Spinal cord (tissue), 10 donors: Measurements from ENCODE around the gene ARHGEF12. TPM values are rescaled to one million over a fixed set of nuclear protein-coding genes. Genes with fewer than 3 reads are reported as not detected.
A peak's percentile ranks its signal among the peaks of the same experiment; 100 is the strongest.

ENCODE experiments used
- DNase-seq, 6 donors: peaks; one replicate each; pipeline versions ENCODE4 v3.0.0 to v3.0.0-alpha.2; 2013 to 2015; ENCODE audit warnings: low spot score in 6 of 6, low read depth in 4 of 6
- H3K27ac ChIP-seq: one replicate; pipeline ENCODE4 v1.5.1; 2013; ENCODE audit warnings: low read depth, low read length, control low read depth
- H3K27me3 ChIP-seq: one replicate; pipeline ENCODE4 v1.6.1; 2013; ENCODE audit warnings: low read length; ENCODE audit not compliant: control insufficient read depth, insufficient read depth
- H3K36me3 ChIP-seq: one replicate; pipeline ENCODE4 v1.6.1; 2013; ENCODE audit warnings: low read length; ENCODE audit not compliant: control insufficient read depth, insufficient read depth
- H3K4me1 ChIP-seq: one replicate; pipeline ENCODE4 v1.6.1; 2013; ENCODE audit warnings: low read length; ENCODE audit not compliant: control insufficient read depth, insufficient read depth
- H3K4me3 ChIP-seq: one replicate; pipeline ENCODE4 v1.5.1; 2013; ENCODE audit warnings: low read depth, low read length, control low read depth
- H3K9me3 ChIP-seq: one replicate; pipeline ENCODE4 v1.6.1; 2013; ENCODE audit warnings: low read length; ENCODE audit not compliant: control insufficient read depth, insufficient read depth
- WGBS: methylation state at CpG from one replicate; pipeline ENCODE4 v1.1.5; 2013; ENCODE audit warnings: missing lambda C conversion rate; ENCODE audit not compliant: insufficient coverage; 5-methylcytosine and 5-hydroxymethylcytosine counted together
- polyA plus RNA-seq, 2 donors: library from polyadenylated mRNA; unstranded; fragments of 120-200 nt; gene quantifications; one replicate each; pipeline ENCODE4 v1.2.1, GENCODE V29; 2013; ENCODE audit not compliant: insufficient read length in 2 of 2
- total RNA-seq, 2 donors: library from RNA; depleted of rRNA in 1 of 2; stranded (reverse); fragments of 120-200 nt in 1 of 2; fragments of >200 nt in 1 of 2; gene quantifications; one replicate each; pipeline versions ENCODE4 v1.2.3 to v1.2.4, GENCODE V29; 2013 to 2014
- donor health status: healthy.

ARHGEF12 gene
- total and polyA plus RNA-seq, 4 donors, result 67.9 to 179 (median 101) TPM

- peak in 1 of 6 donors; percentile 80 for DNase-seq
- Histone ChIP-seq H3K9me3 (no peaks in the 10 kb centered on the region), H3K4me3 (no peak overlapping the region), H3K27me3 (peaks cover 2% of the 10 kb centered on the region), H3K36me3 (peaks cover 26% of the 10 kb centered on the region), H3K4me1 (peaks cover 46% of the 10 kb centered on the region), H3K27ac (no peak overlapping the region)
- 54% methylated on average over 38 of the region's 39 CpGs for WGBS
These were observed 180.5 kb downstream of the ARHGEF12 start for GRCh38 chr11:120516461-120517389.

GRCh38 chr11:120517390-120517761 is 181.2 kb downstream of the ARHGEF12 start:
- no peak overlapping the region for H3K27ac ChIP-seq
- H3K27me3 ChIP-seq, result peaks cover 2% of the 10 kb centered on the region
- 83% methylated on average over 13 of the region's 13 CpGs for WGBS
- peaks cover 26% of the 10 kb centered on the region for H3K36me3 ChIP-seq
- no peak overlapping the region for H3K4me3 ChIP-seq
- peaks cover 46% of the 10 kb centered on the region for H3K4me1 ChIP-seq
- DNase-seq, result no peak
- H3K9me3 ChIP-seq, result no peaks in the 10 kb centered on the region

GRCh38 chr11:120517801-120518291 is 181.6 kb downstream of the ARHGEF12 start:
- peaks cover 24% of the 10 kb centered on the region for H3K36me3 ChIP-seq
- no peak overlapping the region for H3K4me3 ChIP-seq
- H3K27me3 ChIP-seq, result peaks cover 2% of the 10 kb centered on the region
- peaks cover 45% of the 10 kb centered on the region for H3K4me1 ChIP-seq
- 86% methylated on average over 7 of the region's 7 CpGs for WGBS
- no peak overlapping the region for H3K27ac ChIP-seq
- no peak for DNase-seq
- H3K9me3 ChIP-seq, result no peaks in the 10 kb centered on the region

GRCh38 chr11:120518356-120518755 is 182.1 kb downstream of the ARHGEF12 start:
- Histone ChIP-seq H3K4me1 (peaks cover 45% of the 10 kb centered on the region), H3K9me3 (no peaks in the 10 kb centered on the region), H3K27ac (no peak overlapping the region), H3K27me3 (peaks cover 2% of the 10 kb centered on the region), H3K4me3 (no peak overlapping the region), H3K36me3 (peaks cover 24% of the 10 kb centered on the region)
- WGBS, result 98% methylated on average over 5 of the region's 7 CpGs
- DNase-seq, result no peak

- peaks cover 37% of the 10 kb centered on the region for H3K4me1 ChIP-seq
- no peaks in the 10 kb centered on the region for H3K9me3 ChIP-seq
- 91% methylated on average over 1 of the region's 3 CpGs for WGBS
- H3K27me3 ChIP-seq, result peaks cover 2% of the 10 kb centered on the region
- DNase-seq, result no peak
- no peak overlapping the region for H3K4me3 ChIP-seq
- H3K27ac ChIP-seq, result no peak overlapping the region
- peaks cover 23% of the 10 kb centered on the region for H3K36me3 ChIP-seq
These were observed 183.3 kb downstream of the ARHGEF12 start for GRCh38 chr11:120519474-120519873.

- H3K27me3 ChIP-seq, result peaks cover 2% of the 10 kb centered on the region
- DNase-seq, result no peak
- no peak overlapping the region for H3K4me3 ChIP-seq
- no peaks in the 10 kb centered on the region for H3K9me3 ChIP-seq
- no peak overlapping the region for H3K27ac ChIP-seq
- peaks cover 24% of the 10 kb centered on the region for H3K36me3 ChIP-seq
- H3K4me1 ChIP-seq, result peaks cover 35% of the 10 kb centered on the region
- WGBS, result 97% methylated on average over 13 of the region's 16 CpGs
These were observed 184.0 kb downstream of the ARHGEF12 start for GRCh38 chr11:120520091-120520822.

GRCh38 chr11:120521176-120521575 is 185.0 kb downstream of the ARHGEF12 start:
- Histone ChIP-seq H3K36me3 (peaks cover 24% of the 10 kb centered on the region), H3K4me1 (peaks cover 30% of the 10 kb centered on the region), H3K4me3 (no peak overlapping the region), H3K27ac (no peak overlapping the region), H3K9me3 (no peaks in the 10 kb centered on the region), H3K27me3 (peaks cover 2% of the 10 kb centered on the region)
- no peak for DNase-seq
- WGBS, result 100% methylated on average over 4 of the region's 7 CpGs

- DNase-seq, result no peak
- H3K4me3 ChIP-seq, result no peak overlapping the region
- peaks cover 2% of the 10 kb centered on the region for H3K27me3 ChIP-seq
- WGBS, result 95% methylated on average over 10 of the region's 11 CpGs
- peaks cover 16% of the 10 kb centered on the region for H3K36me3 ChIP-seq
- H3K9me3 ChIP-seq, result no peaks in the 10 kb centered on the region
- H3K4me1 ChIP-seq, result peaks cover 24% of the 10 kb centered on the region
- no peak overlapping the region for H3K27ac ChIP-seq
These were observed 185.8 kb downstream of the ARHGEF12 start for GRCh38 chr11:120522021-120522420.

GRCh38 chr11:120522736-120523135 is 186.5 kb downstream of the ARHGEF12 start:
- Histone ChIP-seq H3K4me3 (no peak overlapping the region), H3K9me3 (no peaks in the 10 kb centered on the region), H3K36me3 (peaks cover 13% of the 10 kb centered on the region), H3K27me3 (peaks cover 2% of the 10 kb centered on the region), H3K4me1 (peaks cover 24% of the 10 kb centered on the region), H3K27ac (no peak overlapping the region)
- 67% methylated on average over 3 of the region's 3 CpGs for WGBS
- DNase-seq, result no peak
